ENCODE results near the gene GEMIN7.

Gene GEMIN7, protein sequence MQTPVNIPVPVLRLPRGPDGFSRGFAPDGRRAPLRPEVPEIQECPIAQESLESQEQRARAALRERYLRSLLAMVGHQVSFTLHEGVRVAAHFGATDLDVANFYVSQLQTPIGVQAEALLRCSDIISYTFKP

DNA sequence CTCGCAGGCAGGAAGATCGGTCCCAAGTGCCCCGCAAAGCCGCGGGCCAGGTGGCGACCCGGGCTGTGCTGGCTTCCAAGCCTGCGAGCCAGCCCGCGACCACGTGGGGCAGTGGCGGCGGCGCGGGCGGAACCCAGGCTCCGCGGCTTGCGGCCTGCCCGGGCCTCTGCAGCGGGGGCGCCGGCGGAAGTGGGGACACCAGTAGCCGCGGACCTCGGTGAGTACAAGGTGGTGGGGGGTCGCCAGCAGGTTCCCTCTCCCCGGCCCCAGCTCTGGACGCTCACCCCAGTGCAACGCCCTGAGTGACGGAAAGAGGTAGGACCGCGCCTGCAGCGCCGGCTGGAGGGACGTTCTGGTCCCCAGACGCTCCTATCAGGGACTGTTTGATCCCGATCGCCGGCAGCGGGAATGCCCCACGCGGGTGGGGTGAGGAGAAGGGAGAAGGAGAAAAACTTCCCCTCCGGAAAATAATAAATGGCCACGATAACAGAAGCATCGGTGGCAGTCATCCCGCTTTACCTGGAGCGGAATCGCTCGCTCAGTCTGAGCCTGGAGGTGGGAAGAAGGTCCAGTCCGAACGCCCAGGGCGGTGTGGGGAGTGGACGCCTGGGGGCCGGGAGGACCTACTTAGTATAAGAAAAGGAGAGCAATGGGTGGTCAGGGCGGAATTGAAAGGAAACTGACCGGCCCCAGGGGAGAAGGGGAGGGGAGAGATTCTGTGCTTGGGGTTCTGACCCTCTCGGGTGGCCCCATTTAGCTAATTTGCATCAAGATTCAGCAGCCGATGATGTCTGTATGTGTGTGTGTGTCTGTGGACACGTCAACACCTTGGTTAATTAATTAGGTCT, at the start of gene GEMIN7:
GEMIN7 (plus strand) TSS at position 198 of the 848 bp plus-strand sequence. CDS start 10,855 bp downstream, outside the sequence.
- DNase-seq (ENCODE audit: low read depth, low spot score), result no peak
- peak within 1 kb of the TSS; percentile 54 for H3K27ac ChIP-seq

GRCh38 chr19:45030825-45031224, 48.2 kb upstream of the GEMIN7 start:
- H3K27ac ChIP-seq, result no peak overlapping the region
- no peak for DNase-seq (ENCODE audit: low read depth, low spot score)

GRCh38 chr19:45032421-45032820, 46.6 kb upstream of the GEMIN7 start:
- no peak overlapping the region for H3K27ac ChIP-seq
- no peak for DNase-seq (ENCODE audit: low read depth, low spot score)

GRCh38 chr19:45035755-45036154, 43.3 kb upstream of the GEMIN7 start:
- no peak for DNase-seq (ENCODE audit: low read depth, low spot score)

GRCh38 chr19:45037393-45038169, 41.5 kb upstream of the GEMIN7 start:
- DNase-seq (ENCODE audit: low read depth, low spot score), result no peak
- no peak overlapping the region for H3K27ac ChIP-seq

More at GRCh38 chr19:45035755-45036154, 43.3 kb upstream of the GEMIN7 start:
- H3K27ac ChIP-seq, result no peak overlapping the region

- DNase-seq (ENCODE audit: low read depth, low spot score), result no peak
- peak within 1 kb of the TSS; percentile 89 for H3K27ac ChIP-seq
Measured at GRCh38 chr19:45038931-45039893, 39.8 kb upstream of the GEMIN7 start, which contains the start of gene CLASRP. TSS of gene CLASRP (plus strand) at chr19:45039045. CDS start at chr19:45040213, 1,168 bp downstream.

- no peak for DNase-seq (ENCODE audit: low read depth, low spot score)
- H3K27ac ChIP-seq, result no peak overlapping the region
Measured at GRCh38 chr19:45040059-45040771, 38.8 kb upstream of the GEMIN7 start.

DNA sequence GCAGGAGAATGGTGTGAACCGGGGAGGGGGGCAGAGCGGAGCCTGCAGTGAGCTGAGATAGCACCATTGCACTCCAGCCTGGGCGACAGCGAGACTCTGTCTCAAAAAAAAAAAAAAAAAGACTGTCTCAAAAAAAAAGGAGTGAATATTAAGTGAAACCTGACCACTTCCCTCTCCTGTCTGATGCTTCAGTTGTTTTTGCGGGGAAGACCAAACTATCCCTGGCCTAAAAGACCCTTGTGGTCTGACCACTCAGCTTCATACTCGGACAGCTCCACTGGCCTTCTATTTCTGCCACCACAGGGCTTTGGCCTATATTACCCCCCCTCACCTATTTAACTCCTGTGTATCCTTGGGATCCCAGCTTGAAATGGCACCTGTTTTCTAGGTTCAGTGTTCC, 37.9 kb upstream of the GEMIN7 start:
- H3K27ac ChIP-seq, result no peak overlapping the region
- no peak for DNase-seq (ENCODE audit: low read depth, low spot score)

GRCh38 chr19:45045671-45046353, 33.2 kb upstream of the GEMIN7 start:
- no peak overlapping the region for H3K27ac ChIP-seq

DNA sequence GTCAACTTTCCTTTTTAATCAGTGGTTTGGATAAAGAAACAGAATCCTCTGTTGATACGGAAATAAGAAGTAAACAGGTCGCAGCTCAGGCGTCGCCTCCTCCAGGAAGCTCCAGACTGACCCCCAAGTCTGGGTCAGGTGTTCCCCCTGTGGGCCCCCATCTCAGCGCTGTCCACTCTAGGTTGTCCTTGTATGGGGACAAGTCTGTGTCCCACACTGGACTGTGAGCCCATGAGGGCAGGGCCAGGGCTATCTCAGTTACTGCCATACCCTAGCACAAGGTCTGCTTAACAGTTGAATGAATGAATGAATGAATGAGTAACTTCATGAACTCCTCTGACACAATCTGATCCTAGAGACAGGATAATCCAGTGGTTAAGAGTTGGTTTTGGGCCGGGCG, 32.7 kb upstream of the GEMIN7 start:
- H3K27ac ChIP-seq, result no peak overlapping the region
- no peak for DNase-seq (ENCODE audit: low read depth, low spot score)

More at GRCh38 chr19:45045671-45046353, 33.2 kb upstream of the GEMIN7 start:
- no peak for DNase-seq (ENCODE audit: low read depth, low spot score)

GRCh38 chr19:45047188-45047797, 31.8 kb upstream of the GEMIN7 start:
- DNase-seq (ENCODE audit: low read depth, low spot score), result no peak

DNA sequence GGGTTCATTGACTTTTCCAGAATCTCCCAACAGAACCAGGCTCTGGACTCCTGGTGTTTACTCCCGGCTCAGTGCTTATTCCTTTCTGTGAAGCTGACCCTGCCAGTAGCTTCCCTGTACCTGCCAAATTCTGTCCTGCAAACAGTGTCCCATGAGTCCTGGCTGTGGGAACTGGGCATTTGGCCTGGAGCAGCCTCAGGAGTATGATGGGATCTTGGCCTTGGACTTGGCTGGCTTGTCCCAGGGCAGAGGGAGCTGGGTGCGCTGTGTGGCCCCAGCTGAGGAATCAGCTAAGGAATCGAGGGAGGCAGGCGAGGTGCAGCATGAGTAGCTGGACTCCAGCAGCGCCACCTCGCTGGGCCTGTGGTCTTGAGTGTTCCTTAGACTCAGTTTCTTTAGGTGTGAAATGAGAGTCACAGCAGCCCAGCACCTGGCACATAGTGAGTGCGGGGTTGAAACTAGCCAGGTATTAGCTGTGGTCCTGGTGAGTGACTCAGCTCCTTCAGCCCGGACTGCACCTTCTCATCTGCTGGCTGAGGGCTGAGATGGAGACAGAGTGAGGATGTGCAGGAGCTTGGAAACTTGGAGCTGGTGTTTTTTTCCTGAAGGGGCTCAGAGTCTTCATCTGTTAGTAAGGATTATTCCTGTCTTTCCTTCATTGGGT, 29.9 kb upstream of the GEMIN7 start:
- peak overlapping the region; percentile 36 for H3K27ac ChIP-seq
- no peak for DNase-seq (ENCODE audit: low read depth, low spot score)

More at GRCh38 chr19:45047188-45047797, 31.8 kb upstream of the GEMIN7 start:
- no peak overlapping the region for H3K27ac ChIP-seq

DNA sequence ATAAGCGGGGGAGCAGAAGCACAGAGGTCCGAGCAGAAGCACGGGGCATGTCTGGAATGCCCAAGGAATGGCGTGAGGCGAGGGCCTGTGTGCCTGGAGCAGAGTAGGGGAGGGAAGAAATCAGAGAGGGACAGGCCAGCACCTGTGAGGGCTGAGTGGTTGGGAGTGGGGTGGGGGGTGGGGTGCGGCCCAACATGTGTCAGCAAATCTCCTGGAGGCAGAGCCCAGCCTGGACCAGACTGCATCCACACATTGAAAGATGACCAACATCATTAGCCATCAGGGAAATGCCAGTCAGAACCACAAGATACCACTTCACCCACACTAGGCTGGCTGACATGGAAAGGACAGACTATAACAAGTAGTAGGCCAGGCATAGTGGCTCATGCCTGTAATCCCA, 29.0 kb upstream of the GEMIN7 start:
- DNase-seq (ENCODE audit: low read depth, low spot score), result no peak
- H3K27ac ChIP-seq, result peak overlapping the region; percentile 36

DNA sequence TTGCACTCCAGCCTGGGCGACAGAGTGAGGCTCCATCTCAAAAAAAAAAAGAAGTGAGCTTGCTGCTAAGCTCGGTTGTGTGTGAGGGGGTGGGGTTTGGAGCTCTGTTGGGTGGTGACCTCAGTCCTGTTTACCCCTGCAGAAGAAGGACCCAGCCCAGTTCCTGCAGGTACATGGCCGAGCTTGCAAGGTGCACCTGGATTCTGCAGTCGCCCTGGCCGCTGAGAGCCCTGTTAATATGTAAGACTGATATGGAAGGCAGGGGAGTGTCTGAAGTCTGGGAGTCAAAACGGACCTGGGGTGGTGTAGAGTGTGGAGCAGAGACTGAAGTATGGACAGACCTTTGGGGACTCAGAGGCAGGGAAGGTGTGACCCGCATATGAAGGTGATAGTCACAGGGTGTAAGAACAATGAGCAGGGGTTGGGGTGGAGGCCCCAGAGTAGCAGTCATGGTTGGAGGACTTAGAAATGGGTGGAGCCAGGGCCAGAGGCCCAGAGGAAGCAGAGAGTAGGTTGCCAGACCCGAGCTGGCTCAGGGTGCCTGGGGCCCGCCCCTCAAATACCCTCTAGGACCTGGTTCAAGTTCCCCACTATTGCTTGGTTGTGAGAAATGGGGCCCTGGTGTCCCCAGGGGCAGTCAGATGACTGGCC, 27.0 kb upstream of the GEMIN7 start:
- DNase-seq (ENCODE audit: low read depth, low spot score), result no peak
- H3K27ac ChIP-seq, result no peak overlapping the region

DNA sequence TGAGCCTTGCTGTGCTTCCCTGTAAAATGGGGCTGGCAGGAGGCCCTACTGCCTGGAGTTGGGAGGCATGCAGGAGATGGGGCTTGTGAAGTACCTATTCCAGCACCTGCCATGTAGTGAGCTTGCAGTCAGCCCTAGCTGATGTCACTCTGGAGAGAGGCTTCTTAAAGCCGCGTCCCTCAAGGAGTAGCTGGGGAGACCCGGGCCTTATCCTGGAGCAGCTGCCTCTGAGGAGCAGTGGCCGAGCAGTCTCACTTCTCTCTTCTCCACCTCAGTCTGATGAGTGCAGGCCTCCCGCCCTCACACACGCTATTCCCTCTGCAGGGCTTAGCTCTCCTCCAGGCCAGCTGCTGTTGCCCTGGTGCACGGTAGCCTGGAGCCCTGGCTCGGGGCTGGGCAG, 22.2 kb upstream of the GEMIN7 start:
- no peak overlapping the region for H3K27ac ChIP-seq
- no peak for DNase-seq (ENCODE audit: low read depth, low spot score)

DNA sequence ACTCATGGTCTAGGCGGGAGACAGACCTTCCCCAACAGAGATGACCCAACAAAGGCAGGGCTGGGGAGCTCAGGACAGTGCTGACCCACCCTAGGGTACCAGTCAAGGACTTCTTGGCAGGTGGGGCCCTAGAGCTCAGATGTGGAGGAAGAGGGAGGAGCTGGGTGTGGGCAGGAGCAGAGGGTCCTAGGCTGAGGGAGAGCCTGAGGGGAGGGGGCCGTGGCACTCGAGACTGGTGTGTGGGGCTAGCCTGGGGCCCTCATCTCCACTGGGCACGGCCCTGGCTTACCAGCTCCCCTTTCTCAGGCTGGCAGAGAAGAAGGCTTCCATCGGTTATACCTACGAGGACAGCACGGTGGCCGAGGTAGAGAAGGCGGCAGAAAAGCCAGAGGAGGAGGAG, 21.6 kb upstream of the GEMIN7 start:
- DNase-seq (ENCODE audit: low read depth, low spot score), result no peak
- H3K27ac ChIP-seq, result no peak overlapping the region

GRCh38 chr19:45058622-45059159, 20.4 kb upstream of the GEMIN7 start:
- no peak overlapping the region for H3K27ac ChIP-seq
- no peak for DNase-seq (ENCODE audit: low read depth, low spot score)

Measured in epithelial cell of prostate (primary cell).